Mesangial cell (primary cell): ENCODE results near the gene LRRN3. TPM values are rescaled to one million over a fixed set of nuclear protein-coding genes. Genes with fewer than 3 reads are reported as not detected.

Source experiments
- total RNA-seq: library from RNA; depleted of rRNA; stranded (reverse); fragments of >200 nt; gene quantifications from 2 replicates; pipeline ENCODE4 v1.2.3, GENCODE V29; 2015

The LRRN3 gene
- total RNA-seq, result 0.33 and 1.9 TPM in 2 replicates

DNA sequence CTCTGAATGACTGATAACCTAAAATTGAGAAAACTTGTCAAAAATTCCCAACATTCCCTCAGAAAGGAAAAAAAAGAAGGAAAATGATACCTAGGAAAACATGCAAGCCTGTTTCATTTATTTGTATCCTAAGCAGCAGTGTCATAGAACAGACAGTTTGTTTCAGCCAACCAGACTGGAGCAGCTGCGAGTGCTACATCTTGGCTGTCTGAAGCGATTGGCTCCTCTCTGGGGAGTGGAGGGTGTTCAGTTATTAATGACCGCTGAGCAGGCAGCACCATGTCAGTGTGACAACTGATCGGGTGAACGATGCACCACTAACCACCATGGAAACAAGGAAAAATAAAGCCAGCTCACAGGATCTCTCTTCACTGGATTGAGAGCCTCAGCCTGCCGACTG lies at the start of gene LRRN3:
TSS of gene LRRN3 (plus strand) at position 282 of the 400 bp plus-strand sequence. CDS start 31,646 bp downstream, outside the sequence.

